HTERT RPE-1 (cell line): ENCODE data around the gene ARMC7.

Experiments used
- in situ Hi-C: fragments of 300-500 bp; cut with MboI; formaldehyde crosslinking; loops from 4 replicates; pipeline ENCODE4 v1.14.3; 2020; ENCODE audit warnings: low sequenced_read_pairs

Gene ARMC7

GRCh38 chr17:75077496-75078283 lies 32.1 kb upstream of the ARMC7 start:
- in situ Hi-C loops = no loop called here

DNA sequence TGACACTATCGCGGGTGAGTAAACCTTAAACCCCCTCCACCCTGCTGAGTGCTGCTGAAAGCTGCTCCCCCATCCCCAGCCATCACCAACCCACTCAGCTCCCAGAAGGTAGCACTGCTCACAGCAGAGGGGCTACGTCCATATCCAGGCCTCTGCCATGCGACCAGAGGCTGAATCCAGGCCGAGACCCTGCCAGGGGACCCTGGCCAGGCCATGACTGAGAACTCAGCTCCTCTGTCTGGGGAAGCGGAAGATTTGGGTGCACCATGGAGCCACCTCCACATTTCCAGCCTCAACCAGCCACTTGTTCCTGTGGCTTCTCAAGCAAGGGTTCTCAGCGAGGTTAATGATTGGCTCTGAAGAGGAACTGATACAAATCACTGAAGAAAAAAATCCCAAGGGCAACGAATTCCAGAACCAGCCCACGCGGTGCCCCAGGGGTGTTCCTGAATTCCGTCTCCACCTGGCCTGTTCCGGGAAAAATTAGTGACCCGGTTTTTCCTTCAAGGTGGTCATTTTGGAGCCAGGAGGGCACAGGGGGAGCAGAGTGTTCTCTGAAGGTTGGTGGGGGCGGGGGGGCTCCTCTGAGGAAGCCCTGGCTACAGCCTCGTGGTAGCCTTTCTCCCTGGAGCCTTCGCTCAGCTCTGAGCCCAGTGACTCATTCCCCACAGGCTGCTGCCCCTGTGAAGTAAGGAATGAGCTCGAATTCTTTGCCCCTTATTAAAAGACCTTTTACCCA lies 31.3 kb upstream of the ARMC7 start:
- in situ Hi-C loops = no loop called here

DNA sequence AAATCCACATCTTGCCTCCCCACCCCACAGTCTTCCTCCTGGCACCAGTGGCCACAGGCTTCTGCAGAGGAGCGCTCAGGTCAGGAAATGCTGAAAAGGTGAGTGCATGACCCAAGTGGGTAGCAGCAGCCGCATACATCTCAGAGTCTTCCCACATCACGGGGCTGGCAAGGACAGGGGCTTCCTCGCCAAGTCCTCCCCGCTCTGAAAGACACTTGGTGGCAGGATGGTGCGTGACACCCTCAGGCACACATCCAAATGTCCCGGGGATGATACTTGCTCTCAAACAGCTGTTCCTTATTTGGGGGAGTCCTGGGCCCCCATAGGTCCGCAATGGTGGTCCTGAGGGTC lies 30.8 kb upstream of the ARMC7 start:
- in situ Hi-C loops = no loop called here

DNA sequence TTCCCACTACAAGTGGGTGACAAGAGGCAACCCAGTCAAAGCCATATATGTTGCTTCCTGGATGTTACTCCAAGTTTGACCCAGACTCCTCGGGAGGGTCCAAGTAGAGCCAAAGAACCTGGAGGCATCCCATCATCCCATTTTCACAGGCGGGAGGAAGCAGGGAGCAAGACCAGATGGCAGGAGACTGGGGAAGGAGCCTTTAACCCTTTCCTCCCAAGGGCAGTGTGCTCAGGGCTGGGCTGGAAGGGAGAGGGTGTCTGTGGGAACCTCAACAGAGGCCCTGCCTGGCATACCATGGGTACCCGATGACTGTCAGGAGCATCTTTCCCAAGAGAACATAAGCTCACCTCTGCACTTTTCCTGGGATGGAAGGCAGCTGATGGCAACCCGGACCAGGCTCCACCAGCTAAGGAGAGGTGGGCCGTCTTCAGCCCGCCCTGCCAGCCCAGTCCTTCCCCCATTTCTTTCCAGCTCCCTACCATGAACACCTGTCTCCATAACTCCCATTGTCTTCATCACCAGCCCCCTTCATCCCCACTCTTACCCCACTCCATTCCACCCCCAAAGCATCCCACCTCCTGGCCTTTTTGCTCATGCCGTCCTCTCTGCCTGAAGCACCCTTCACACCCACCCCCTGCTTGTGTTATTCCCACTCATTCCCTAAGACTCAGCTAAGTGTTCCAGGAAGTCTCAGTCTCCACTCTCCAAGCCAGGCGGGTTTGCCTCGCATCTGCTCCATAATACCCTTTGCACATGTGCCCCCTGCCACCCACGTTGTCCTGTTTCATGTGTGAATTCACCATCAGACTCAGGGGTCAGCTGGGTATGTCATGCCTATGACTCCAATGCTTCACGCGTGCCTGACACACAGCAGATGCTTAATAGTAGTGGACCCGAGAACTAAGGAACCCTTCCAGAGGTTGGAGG lies 27.9 kb upstream of the ARMC7 start:
- in situ Hi-C loops = no loop called here

DNA sequence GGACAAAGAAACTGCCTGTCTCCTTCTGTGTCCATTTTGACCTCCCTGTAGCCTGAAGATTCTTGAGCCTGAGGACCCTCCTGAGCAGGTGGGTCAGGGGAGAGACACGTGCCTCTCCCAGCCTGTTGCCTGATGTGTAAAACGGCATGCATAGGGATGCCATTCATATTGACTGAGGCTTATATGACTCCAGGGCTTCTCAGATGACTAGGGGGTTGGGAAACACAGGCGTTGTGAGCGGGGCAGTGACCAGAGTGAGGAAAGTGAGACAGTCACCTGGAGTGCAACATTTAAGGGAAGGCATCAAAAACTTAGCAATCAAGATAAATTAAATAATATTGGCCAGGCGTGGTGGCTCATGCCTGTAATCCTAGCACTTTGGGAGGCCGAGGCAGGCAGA lies 27.1 kb upstream of the ARMC7 start:
- in situ Hi-C loops = no loop called here

GRCh38 chr17:75084039-75084660 lies 25.6 kb upstream of the ARMC7 start:
- in situ Hi-C loops = no loop called here

DNA sequence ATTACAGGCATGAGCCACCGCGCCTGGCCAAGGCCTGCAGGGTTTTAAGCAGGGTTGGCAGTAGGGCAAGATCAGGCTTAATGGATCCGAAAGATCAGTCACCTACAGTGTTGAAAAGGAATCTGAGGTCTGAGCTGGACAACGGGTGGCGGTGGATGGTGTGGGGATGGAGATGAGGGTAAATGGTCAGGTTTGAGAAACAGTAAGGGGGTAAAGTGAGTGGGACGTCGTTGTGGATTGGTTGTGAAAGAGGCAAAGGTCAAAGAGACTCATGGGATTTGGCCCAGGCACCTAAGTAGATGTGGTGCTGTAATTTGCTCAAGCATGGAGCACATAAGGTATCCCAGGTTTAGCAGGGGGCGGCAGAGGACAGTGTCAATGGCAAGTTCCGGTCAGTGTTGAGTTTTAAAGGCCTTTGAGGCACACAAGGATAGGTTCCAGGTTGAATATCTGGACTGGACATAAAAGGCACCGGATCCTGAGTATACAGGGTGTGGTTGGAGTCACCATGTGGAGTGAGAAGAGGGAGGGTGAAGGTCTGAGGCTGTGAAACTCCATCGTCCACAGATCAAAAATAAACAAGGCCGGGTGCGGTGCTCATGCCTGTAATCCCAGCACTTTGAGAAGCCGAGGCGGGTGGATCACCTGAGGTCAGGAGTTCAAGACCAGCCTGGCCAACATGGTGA lies 23.1 kb upstream of the ARMC7 start:
- in situ Hi-C loops = no loop called here

DNA sequence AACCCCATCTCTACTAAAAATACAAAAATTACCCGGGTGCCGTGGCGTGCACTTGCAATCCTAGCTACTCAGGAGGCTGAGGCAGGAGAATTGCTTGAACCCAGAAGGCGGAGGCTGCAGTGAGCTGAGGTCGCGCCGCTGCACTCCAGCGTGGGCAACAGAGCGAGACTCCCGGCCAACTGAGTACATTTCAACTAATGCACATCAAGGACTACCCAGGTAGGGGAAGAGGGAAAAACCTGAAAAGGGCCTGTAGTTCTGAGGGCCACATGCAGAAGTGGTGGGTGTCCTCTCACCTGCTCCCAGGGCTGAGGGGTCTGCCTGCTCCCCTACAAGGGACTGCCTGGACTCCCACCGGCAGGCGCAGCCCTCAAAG lies 22.6 kb upstream of the ARMC7 start:
- in situ Hi-C loops = no loop called here

DNA sequence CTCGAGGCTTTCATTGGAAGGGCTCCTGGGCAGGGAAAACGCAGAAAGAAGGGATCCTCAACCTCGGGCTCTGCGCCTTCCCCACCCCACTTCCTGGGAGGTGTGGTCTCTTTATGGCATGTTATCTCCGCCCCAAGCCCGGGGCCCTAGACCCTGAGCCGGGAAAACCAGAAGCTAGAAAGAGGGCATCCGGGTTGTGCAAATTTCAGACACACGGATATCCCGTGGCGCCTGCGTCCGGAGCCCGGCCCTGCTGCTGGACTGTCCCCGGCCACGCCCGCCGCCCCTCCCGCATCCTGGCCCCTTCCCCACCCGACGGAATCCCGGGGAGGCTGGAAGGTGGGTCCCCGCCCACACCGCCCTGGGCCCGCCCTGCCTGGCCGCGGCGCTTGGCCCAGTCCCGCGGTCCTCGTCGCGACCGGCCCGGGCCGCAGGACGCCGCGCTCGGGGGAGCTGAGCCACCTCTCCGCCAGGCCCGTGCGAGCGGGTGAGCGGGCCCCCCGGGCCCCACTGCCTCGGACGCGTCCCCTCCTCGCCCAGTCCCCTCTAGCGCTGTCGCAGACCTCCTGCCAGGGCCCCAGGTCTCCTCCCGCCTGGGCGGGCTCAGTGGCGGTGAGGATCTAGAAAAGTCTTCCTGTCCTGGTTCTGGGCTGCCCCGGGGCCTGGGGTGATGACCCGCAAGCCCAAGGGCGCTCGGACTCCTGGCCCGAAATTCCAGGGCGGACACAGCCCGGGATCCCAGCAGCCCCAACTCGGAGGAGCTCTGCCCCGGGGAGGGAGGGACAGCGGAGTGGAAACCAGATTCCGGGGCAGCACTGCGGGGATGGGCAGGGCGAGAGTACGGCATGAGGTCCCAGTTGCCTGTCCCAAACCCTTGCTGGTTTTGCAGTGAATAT lies 22.0 kb upstream of the ARMC7 start, which contains the start of gene SLC16A5:
TSS of gene SLC16A5 (plus strand) at position 397 of the 896 bp plus-strand sequence. CDS start 5,683 bp downstream, outside the sequence.
- in situ Hi-C loops = no loop called here

DNA sequence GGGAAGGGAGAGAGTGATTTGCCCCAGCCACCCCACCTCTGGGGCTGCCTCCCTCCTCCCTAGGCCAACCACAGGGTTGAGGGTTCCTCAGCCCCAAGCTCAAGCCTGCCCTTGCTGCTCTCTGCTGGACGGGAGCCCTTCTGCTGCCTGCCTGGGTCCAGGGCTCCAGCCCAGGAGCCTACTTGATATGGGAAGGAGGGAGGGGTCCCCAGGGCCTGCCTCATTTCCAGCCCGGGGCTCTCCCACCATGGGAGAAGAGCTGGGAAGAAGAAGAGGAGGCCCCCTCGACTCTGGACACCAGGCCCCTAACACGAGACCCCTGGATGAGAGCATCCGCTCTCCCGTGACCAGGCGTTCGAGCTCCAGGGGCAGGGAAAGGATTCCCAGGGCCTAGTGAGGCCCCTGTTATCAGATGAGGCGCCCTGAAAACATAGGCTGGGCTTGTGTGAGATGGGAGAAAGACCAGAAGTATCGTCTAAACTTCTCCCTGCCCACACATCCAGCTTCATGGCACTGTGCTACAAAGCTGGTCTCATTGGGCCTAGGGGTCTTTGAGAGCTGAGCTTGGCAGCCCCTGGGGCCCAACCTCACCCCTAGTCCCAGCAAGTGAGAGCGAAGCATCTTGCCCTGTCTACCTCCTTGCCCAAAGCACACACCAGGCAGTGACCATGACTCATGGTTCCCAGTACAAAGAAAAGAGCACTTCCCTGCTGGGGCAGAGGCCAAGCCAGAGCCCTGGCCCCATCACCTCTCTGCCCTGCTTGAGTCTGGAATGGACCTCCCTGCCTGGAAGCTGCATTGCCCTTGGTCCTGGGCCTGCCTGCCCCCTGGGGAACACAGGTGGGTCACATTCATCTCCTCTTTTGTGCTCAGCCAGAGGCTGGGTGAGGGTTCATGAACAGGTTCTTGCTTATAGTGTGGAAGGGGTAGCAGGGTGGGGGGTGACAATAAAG lies 21.0 kb upstream of the ARMC7 start:
- in situ Hi-C loops = no loop called here

DNA sequence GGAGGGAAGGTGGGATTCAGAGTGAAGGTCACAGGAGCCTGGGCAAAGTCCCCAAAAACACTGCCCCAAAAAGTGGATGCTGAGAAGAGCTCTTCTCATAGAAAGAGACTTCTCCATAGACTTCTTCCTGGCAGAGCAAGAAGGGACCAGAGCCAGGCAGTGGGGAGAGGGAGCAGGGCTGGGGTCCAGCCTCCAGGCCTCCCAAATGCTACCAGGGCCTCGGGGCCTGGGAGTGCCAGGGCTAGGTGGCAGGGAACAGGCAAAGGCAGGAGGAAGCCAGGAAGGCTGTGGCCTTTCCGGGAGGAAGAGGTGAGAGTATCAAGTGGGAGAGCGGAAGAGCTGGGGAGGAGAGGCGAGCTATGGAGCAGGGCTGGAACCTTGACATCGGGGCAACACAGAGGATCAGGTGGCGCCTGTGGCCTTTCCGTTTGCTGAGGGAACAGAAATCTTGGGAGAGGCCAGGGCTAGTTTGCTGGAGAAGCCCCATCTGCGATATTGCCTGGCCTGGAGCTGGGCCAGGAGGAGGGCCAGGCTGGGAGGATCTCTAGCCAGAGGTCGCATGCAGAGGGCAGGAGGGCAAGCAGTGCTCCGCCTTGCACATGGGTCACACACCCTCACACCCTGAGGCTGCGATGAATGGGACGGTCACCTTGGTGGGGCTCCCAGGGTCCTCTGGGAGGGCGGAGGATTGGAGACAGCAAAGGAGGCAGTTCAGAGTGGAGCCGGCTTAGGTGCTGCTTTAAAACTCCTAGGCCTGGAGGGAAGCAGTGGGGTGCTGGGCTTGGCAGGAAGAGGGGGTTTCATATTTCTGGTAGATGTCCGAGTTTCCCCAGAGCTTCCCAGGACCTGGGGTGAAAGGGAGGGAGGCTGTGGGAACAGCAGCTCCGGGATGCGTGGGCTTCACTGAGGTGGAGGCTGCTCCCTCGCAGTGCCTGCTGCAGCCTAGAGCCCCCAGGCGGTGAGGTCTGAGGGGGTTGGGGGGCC lies 18.6 kb upstream of the ARMC7 start:
- in situ Hi-C loops = no loop called here

DNA sequence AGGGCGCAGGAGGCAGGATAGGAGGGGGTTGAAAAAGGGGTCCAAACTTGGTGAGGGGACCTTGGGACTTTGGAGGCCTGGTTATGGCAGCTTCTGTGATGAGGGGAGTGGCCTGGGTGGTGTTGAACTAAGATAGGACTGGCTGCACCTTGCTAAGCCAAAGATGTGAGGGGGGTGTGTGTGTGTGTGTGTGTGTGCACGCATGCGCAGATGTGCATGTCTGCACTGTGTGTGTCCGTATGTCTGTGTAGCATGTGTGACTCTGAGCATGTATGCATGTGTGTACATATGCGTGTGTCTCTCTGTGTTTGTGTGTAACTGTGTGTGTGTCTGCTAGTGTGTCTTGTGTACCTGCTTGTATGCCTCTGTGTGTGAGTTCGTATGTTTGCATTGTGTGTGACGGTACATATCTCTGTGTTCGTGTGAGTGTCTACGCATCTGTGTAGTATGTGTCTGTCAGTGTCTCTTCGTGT lies 17.9 kb upstream of the ARMC7 start:
- in situ Hi-C loops = no loop called here

- in situ Hi-C loops = no loop called here
Observed at GRCh38 chr17:75093548-75094158, 16.1 kb upstream of the ARMC7 start.

GRCh38 chr17:75094871-75095399 lies 14.8 kb upstream of the ARMC7 start:
- in situ Hi-C loops = no loop called here

- in situ Hi-C loops = no loop called here
Observed at GRCh38 chr17:75096082-75096625, 13.6 kb upstream of the ARMC7 start.

- in situ Hi-C loops = no loop called here
Observed at GRCh38 chr17:75097865-75098264, 11.9 kb upstream of the ARMC7 start.
